RWPE1 (cell line): Measurements from ENCODE around the gene PASD1.

Experiments
- CTCF ChIA-PET: fragments of 350-600 bp; sonication (Branson Sonifier 250); formaldehyde crosslinking; extraction: SDS; loops from one replicate; lab custom pipeline; 2021; lab: Yijun Ruan, JAX
- POLR2A ChIA-PET: fragments of 400-600 bp; formaldehyde crosslinking; extraction: SDS; loops from one replicate; lab custom pipeline; 2020; ENCODE audit warnings: antibody characterized with exemption; ENCODE audit not compliant: low non-redundant PET; lab: Yijun Ruan, JAX
- DNase-seq: peaks from one replicate; pipeline ENCODE4 v3.0.0; 2012; ENCODE audit warnings: low spot score
- H3K27ac ChIP-seq: fragments of 450-650 bp; 2 replicates; pipeline ENCODE4 v1.5.1; 2017
- TF ChIP-seq, protein P1 (sequence below): fragments of 450-650 bp; conservative IDR thresholded peaks from 2 replicates; pipeline ENCODE4 v1.5.1; 2017; ENCODE audit warnings: low read depth, mild to moderate bottlenecking

Gene PASD1

DNA sequence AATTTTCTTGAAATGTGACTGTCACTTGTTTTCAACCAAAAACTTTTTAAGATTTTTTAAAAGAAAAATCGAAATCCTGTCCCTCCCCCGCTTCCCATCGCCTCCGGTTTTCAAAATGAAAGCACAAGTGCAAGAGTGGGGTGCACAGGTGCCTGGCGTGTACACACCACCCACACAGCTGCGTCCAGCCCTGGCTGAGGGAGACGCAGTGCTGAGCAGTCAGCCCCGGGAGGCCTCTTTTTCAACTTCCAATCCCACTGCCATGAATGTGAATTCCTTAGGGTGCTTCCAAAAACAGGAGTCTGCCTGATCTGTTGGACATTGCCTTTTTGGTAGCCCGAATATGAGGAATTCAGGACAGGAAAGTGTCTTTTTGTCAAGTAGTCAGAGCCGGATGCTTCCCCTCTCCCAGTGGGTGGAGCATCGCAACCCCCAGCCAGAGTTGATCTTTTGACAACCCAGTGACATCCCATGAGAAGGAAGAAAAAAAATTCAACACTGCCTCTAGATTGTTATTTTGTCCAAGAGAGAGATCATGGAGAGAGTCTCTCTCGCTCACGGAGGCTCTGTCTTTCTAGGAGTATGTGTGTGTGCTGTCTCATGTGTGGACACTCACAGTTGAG lies 140.7 kb downstream of the PASD1 start:
- TF ChIP-seq, protein P1, sequence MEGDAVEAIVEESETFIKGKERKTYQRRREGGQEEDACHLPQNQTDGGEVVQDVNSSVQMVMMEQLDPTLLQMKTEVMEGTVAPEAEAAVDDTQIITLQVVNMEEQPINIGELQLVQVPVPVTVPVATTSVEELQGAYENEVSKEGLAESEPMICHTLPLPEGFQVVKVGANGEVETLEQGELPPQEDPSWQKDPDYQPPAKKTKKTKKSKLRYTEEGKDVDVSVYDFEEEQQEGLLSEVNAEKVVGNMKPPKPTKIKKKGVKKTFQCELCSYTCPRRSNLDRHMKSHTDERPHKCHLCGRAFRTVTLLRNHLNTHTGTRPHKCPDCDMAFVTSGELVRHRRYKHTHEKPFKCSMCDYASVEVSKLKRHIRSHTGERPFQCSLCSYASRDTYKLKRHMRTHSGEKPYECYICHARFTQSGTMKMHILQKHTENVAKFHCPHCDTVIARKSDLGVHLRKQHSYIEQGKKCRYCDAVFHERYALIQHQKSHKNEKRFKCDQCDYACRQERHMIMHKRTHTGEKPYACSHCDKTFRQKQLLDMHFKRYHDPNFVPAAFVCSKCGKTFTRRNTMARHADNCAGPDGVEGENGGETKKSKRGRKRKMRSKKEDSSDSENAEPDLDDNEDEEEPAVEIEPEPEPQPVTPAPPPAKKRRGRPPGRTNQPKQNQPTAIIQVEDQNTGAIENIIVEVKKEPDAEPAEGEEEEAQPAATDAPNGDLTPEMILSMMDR = no peak
- H3K27ac ChIP-seq = no peak overlapping the region
- POLR2A ChIA-PET = no interaction called here
- CTCF ChIA-PET = interaction anchor here (0.7 kb wide), 1 partner anchor 49 kb away, joined by 3 read pairs; no protein-coding TSS in a partner anchor
- DNase-seq = no peak

GRCh38 chrX:151708821-151709220 lies 145.3 kb downstream of the PASD1 start:
- ChIA-PET POLR2A (no interaction called here), CTCF (no interaction called here)
- no peak for DNase-seq
- no peak overlapping the region for H3K27ac ChIP-seq
- TF ChIP-seq, protein P1 = no peak

GRCh38 chrX:151710457-151710856 lies 147.0 kb downstream of the PASD1 start:
- POLR2A ChIA-PET = no interaction called here
- TF ChIP-seq, protein P1 = no peak
- no peak for DNase-seq
- no peak overlapping the region for H3K27ac ChIP-seq
- CTCF ChIA-PET = interaction anchor here (1.5 kb wide), 1 partner anchor 926 kb away, joined by 5 read pairs; no protein-coding TSS in a partner anchor

GRCh38 chrX:151711154-151711553 lies 147.7 kb downstream of the PASD1 start:
- CTCF ChIA-PET = interaction anchor here (1.5 kb wide), 1 partner anchor 925 kb away, joined by 5 read pairs; no protein-coding TSS in a partner anchor
- POLR2A ChIA-PET = no interaction called here
- DNase-seq = no peak
- no peak overlapping the region for H3K27ac ChIP-seq
- TF ChIP-seq, protein P1 = no peak

- TF ChIP-seq, protein P1 = no peak
- DNase-seq = no peak
- CTCF ChIA-PET = no interaction called here
- no peak overlapping the region for H3K27ac ChIP-seq
- POLR2A ChIA-PET = no interaction called here
Observed at GRCh38 chrX:151711787-151712186, 148.3 kb downstream of the PASD1 start.

GRCh38 chrX:151712253-151712652 lies 148.8 kb downstream of the PASD1 start:
- ChIA-PET CTCF (interaction anchor here (0.5 to 0.6 kb wide), 2 partner anchors 424 to 862 kb away, joined by 3 to 4 read pairs; no protein-coding TSS in a partner anchor), POLR2A (no interaction called here)
- TF ChIP-seq, protein P1 = no peak
- DNase-seq = no peak
- no peak overlapping the region for H3K27ac ChIP-seq
